Sigmoid colon (tissue), 7 donors: ENCODE measurements around the gene KRT76. TPM values are rescaled to one million over a fixed set of nuclear protein-coding genes. Genes with fewer than 3 reads are reported as not detected.

ENCODE experiments used
- DNase-seq: peaks from one replicate; pipeline ENCODE4 v3.0.0-alpha.2; 2019
- H3K27ac ChIP-seq, 4 donors: fragments of 200-600 bp; sonication (generic); one replicate each; pipeline ENCODE4 v1.5.1; 2016 to 2019; ENCODE audit warnings: mild to moderate bottlenecking in 1 of 4
- H3K27me3 ChIP-seq, 3 donors: fragments of 200-600 bp; sonication (generic); one replicate each; pipeline ENCODE4 v1.5.1; 2019; ENCODE audit warnings: mild to moderate bottlenecking in 1 of 3
- H3K36me3 ChIP-seq, 4 donors: fragments of 200-600 bp; sonication (generic); one replicate each; pipeline ENCODE4 v1.5.1; 2016 to 2019
- H3K4me1 ChIP-seq, 4 donors: fragments of 200-600 bp; sonication (generic); one replicate each; pipeline ENCODE4 v1.5.1; 2017 to 2019
- H3K4me3 ChIP-seq, 4 donors: fragments of 200-600 bp; sonication (generic); one replicate each; pipeline ENCODE4 v1.5.1; 2017 to 2019; ENCODE audit warnings: mild to moderate bottlenecking in 2 of 4, moderate library complexity in 1 of 4
- H3K9me3 ChIP-seq, 4 donors: fragments of 200-600 bp in 3 of 4; sonication (generic) in 3 of 4; one replicate each; pipeline versions ENCODE4 v1.5.1 to v1.6.1; 2013 to 2019
- CTCF ChIP-seq, 4 experiments: fragments of 450-650 bp in 3 of 4; fragments of 200-600 bp in 1 of 4; IDR thresholded peaks; one replicate each; pipeline ENCODE4 v1.5.1; 2016 to 2019; ENCODE audit warnings: antibody characterized with exemption in 4 of 4, mild to moderate bottlenecking in 3 of 4, moderate library complexity in 2 of 4
- EP300 ChIP-seq, 4 donors: sonication (generic); formaldehyde crosslinking; IDR thresholded peaks; one replicate each; pipeline ENCODE4 v1.6.1; 2017; ENCODE audit warnings: antibody characterized with exemption in 4 of 4
- POLR2A ChIP-seq, 2 donors: fragments of 450-650 bp; IDR thresholded peaks; one replicate each; pipeline ENCODE4 v1.6.1; 2016; ENCODE audit warnings: antibody characterized with exemption in 2 of 2, mild to moderate bottlenecking in 2 of 2, moderate library complexity in 2 of 2
- POLR2AphosphoS5 ChIP-seq, 4 donors: sonication (generic); formaldehyde crosslinking; IDR thresholded peaks; one replicate each; pipeline ENCODE4 v1.6.1; 2017; ENCODE audit warnings: antibody characterized with exemption in 4 of 4
- WGBS, 2 donors: extraction: QIAGEN DNeasy Blood & Tissue Kit; methylation state at CpG; one replicate each; pipeline ENCODE4 v1.1.7; 2013; 5-methylcytosine and 5-hydroxymethylcytosine counted together
- intact Hi-C: fragments of 100-400 bp; cut with DNase I; formaldehyde crosslinking; loops from one replicate; pipeline ENCODE4 v1.15.1; 2023
- polyA plus RNA-seq, 3 donors: library from polyadenylated mRNA; stranded (reverse); fragments of 200-250 nt; gene quantifications; one replicate each; pipeline ENCODE4 v1.2.3, GENCODE V29; 2013
- total RNA-seq, 4 donors: library from RNA; depleted of rRNA; stranded (reverse); fragments of >200 nt; gene quantifications; one replicate each; pipeline ENCODE4 v1.1.0, GENCODE V29; 2016
- donor health status: healthy with polysubstance abuse.
- donor health status: Bipolar disorder and iron deficiency.
- donor health status: healthy.

KRT76 gene
- total and polyA plus RNA-seq, 7 donors = not detected

DNA sequence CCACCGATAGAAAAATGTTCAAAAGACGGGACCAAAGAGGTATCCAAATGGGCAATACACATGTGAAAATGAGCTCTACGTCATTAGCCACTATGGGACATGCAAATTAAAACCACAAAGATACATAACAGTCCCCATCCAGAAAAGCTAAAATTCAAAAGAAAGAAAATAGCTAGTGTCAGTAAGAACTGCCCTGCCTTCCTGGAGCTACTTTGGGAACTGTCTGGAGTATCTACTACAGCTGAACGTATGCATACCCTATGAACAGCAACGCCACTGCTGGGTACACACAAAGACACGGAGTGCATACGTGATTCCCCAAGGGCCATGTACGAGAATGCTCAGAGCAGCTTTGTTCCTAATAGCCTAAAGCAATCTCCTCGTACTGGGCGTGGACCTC lies 48.0 kb downstream of the KRT76 start:
- intact Hi-C loops = no loop called here
- no peaks in the 10 kb centered on the region for H3K27me3 ChIP-seq
- no peak overlapping the region for H3K27ac ChIP-seq
- no peak for TF ChIP-seq EP300 (IDR thresholded peaks at IDR 0.05)
- no peak for TF ChIP-seq CTCF (IDR thresholded peaks at IDR 0.05)
- no peak for TF ChIP-seq POLR2A (IDR thresholded peaks at IDR 0.05)
- TF ChIP-seq POLR2AphosphoS5 (IDR thresholded peaks at IDR 0.05) = no peak
- no peaks in the 10 kb centered on the region for H3K4me1 ChIP-seq
- no peak overlapping the region for H3K4me3 ChIP-seq
- 72 to 84% methylated on average over 10 of the region's 10 CpGs for WGBS, 2 donors
- H3K36me3 ChIP-seq = no peaks in the 10 kb centered on the region
- DNase-seq = no peak
- H3K9me3 ChIP-seq = no peaks in the 10 kb centered on the region

GRCh38 chr12:52728374-52728773 lies 48.8 kb downstream of the KRT76 start:
- intact Hi-C loops = no loop called here
- no peak overlapping the region for H3K4me3 ChIP-seq
- no peaks in the 10 kb centered on the region for H3K27me3 ChIP-seq
- H3K9me3 ChIP-seq = no peaks in the 10 kb centered on the region
- H3K27ac ChIP-seq = no peak overlapping the region
- no peak for TF ChIP-seq CTCF (IDR thresholded peaks at IDR 0.05)
- no peak for TF ChIP-seq EP300 (IDR thresholded peaks at IDR 0.05)
- no peak for TF ChIP-seq POLR2AphosphoS5 (IDR thresholded peaks at IDR 0.05)
- TF ChIP-seq POLR2A (IDR thresholded peaks at IDR 0.05) = no peak
- WGBS, 2 donors = 91 to 92% methylated on average over 2 of the region's 2 CpGs
- no peaks in the 10 kb centered on the region for H3K4me1 ChIP-seq
- no peak for DNase-seq
- no peaks in the 10 kb centered on the region for H3K36me3 ChIP-seq

- H3K4me3 ChIP-seq = no peak overlapping the region
- WGBS, 2 donors = 30 to 68% methylated on average over 4 of the region's 4 CpGs
- H3K27ac ChIP-seq = no peak overlapping the region
- H3K4me1 ChIP-seq = no peaks in the 10 kb centered on the region
- TF ChIP-seq POLR2AphosphoS5 (IDR thresholded peaks at IDR 0.05) = no peak
- no peak for TF ChIP-seq POLR2A (IDR thresholded peaks at IDR 0.05)
- no peak for TF ChIP-seq EP300 (IDR thresholded peaks at IDR 0.05)
- no peak for TF ChIP-seq CTCF (IDR thresholded peaks at IDR 0.05)
- no peak for DNase-seq
- intact Hi-C loops = no loop called here
- H3K27me3 ChIP-seq = no peaks in the 10 kb centered on the region
- no peaks in the 10 kb centered on the region for H3K36me3 ChIP-seq
- H3K9me3 ChIP-seq = no peaks in the 10 kb centered on the region
Observed at GRCh38 chr12:52727037-52727436, 50.1 kb downstream of the KRT76 start.

GRCh38 chr12:52726451-52726850 lies 50.7 kb downstream of the KRT76 start:
- WGBS, 2 donors = 61 to 73% methylated on average over 2 of the region's 2 CpGs
- intact Hi-C loops = no loop called here

More at GRCh38 chr12:52726451-52726850, 50.7 kb downstream of the KRT76 start:
- Histone ChIP-seq H3K27me3 (no peaks in the 10 kb centered on the region), H3K4me1 (no peaks in the 10 kb centered on the region), H3K4me3 (no peak overlapping the region), H3K9me3 (no peaks in the 10 kb centered on the region), H3K36me3 (no peaks in the 10 kb centered on the region), H3K27ac (no peak overlapping the region)
- TF ChIP-seq POLR2AphosphoS5 (IDR thresholded peaks at IDR 0.05) (no peak), EP300 (IDR thresholded peaks at IDR 0.05) (no peak), CTCF (IDR thresholded peaks at IDR 0.05) (no peak), POLR2A (IDR thresholded peaks at IDR 0.05) (no peak)
- DNase-seq = no peak
